Measurements from ENCODE around the gene SNAPC2.
"Not testable (repeated sequence)": the region's sequence is repeated elsewhere in the genome, so short reads cannot be mapped to it uniquely, and the experiment has no call there.

Gene SNAPC2

DNA sequence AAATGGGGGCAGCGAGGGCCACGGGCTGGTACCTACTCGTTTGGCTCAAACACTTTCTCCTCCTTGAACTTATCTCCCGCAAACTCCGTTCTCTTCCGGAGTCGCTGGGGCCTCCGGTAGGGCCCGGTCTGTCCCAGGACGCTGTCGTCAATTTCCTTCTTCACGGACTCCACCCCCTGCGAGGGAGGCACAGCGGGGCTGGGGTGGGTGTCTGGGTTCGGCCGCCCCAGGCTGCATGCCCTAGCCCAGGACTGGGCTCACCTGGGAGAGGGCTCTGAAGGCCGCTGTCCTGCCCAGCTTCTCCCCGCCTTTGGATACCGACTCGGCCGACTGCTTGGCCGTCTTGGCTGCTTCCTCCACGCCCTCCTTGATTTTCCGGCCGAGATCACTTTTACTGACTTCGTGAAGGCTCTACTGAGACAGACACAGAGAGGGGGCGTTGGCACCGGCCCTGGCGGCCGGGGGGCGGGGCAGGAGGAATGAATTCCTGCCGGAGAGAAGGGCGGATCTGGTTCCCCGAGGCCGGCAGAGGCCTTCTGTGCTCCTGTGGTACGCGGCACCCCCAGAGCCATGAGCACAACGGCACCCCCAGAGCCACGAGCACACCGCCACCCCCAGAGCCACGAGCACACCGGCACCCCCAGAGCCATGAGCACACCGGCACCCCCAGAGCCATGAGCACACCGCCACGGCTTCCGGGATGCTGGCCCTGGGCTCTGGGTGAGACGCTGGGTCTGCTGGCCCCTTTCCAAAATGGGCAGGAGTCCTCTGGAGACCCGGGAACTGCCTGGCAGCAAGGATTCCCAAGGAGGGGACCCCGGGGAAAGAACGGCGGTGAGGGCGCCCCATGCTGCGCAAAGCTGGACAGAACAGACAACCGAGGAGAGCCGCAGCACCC is 13.9 kb downstream of the SNAPC2 start:
- no peak for DNase-seq (ENCODE audit: low spot score)

DNA sequence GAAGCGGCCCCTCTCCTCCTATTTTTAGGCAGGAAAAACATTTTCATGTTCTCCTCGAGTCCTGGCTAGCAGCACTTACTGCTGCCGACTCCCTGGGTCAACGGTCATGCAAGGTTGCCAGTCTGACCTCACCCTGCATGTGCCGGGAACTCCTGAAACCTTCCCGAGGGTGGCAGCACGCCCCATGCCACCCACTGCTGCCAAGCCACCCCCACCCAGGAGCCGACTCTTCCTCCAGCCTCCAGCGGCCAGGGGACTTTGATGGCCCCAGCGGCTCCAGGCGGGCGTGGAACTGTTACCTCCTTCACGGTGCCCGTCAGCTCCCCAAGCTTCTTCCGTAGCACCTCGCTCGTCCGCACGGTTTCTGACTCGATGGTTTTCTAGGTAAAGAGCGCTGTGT is 14.6 kb downstream of the SNAPC2 start:
- no peak for DNase-seq (ENCODE audit: low spot score)

DNA sequence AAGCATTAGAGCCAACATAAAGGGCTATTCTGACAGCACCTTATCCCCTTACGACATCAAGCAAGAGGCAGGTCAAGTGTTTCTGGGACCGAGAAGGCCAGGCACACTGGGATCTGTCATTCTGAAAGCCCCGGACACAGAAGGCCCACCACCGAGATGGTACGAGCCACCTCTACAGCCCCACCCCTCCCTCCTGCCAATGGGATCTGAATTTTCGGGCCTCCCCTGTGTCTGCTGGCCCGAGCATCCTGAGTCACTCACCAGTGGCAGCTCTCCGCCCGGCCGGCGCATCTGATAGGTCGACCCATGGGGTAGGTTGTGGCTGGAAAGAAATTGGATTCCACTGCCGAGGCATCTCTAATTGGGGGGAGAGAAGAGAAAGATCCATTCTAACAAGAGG is 20.7 kb downstream of the SNAPC2 start:
- DNase-seq (ENCODE audit: low spot score) = no peak

DNA sequence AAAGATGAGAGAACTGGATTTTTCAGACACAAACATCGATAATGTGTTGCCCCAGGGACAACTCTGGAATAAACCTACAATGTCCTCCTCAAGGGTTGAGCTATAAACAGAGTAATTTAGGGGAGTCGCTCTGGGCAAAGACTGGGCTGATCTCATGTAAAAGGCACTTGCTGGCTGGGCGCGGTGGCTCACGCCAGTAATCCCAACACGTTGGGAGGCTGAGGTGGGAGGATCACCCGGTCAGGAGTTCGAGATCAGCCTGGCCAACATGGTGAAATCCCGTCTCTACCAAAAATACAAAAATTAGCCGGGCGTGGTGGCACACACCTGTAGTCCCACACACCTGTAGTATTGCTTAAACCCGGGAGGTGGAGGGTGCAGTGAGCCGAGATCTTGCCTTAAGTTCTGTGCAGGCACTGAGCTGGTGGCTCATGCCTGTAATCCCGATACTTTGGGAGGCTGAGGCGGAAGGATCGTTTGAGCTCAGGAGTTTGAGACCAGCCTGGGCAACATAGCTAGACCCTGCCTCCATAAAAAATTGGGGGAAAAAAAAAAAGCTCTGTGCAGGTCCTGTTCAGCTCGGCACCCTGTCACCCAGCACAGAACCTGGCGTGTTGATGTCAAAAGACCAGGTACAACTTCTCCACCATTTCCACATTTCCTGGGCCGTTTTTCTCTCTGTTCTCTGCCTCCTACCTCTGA is 21.9 kb downstream of the SNAPC2 start:
- no peak for DNase-seq (ENCODE audit: low spot score)

DNA sequence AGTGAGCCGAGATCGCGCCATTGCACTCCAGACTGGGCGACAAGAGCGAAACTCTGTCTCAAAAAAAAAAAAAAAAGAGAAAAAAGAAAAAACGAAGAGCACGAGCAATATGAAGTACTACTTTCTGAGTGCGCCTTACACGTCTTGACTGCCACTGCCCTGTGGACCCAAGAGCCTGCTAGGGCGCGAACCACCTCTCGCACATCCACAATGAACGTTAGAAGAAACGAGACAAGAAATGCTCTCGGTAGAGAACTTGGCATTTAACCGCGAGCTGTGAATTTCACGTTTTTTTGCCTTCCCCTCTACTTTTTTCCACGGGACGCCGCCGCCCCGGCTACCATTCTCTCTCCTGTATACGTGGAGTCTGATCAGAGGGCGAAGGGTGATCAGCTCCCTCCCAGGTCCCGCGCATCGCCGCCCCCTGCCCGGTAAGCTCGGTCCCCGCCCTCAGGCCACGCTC is 22.9 kb downstream of the SNAPC2 start:
- DNase-seq (ENCODE audit: low spot score) = no peak

DNA sequence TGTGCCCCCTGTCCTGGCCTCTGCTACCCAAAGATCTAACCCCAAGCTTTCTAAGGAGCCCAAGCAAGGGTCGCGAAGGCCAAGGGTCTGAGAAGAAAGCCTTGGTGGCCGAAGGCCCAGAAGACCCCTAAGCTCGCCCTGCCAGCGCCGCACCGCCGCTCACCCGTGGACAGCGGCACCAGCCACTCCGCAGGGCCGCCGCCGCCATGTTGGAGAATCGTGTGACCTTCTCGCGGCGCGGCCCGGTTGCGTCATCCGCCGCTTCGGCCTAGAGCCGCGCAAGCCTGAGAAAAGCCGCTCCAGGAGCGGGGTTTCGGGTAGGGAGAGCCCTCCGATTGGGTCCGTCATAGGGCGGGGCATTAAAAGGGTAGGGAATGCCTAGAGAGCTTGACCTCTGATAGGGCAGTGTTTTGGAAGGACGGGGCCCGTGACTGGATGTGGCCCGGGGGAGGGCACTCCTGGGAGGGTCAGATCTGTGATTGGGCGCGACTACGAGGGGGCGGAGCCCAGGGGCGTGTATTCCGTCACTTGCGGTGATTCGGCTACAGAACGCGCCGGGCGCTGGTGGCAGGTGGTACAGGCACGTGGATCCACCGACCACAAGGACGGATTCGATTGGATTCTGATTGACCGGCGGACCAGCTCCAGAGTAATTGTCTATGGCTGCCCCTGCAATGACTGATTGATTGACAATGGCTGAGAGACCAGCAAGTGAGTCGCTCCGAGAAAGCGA is 23.5 kb downstream of the SNAPC2 start, which contains the start of gene TIMM44:
TSS of gene TIMM44 (minus strand) at position 223 of the 733 bp plus-strand sequence. CDS start at position 208, 15 bp downstream.
- peak; percentile 99 for DNase-seq (ENCODE audit: low spot score)

DNA sequence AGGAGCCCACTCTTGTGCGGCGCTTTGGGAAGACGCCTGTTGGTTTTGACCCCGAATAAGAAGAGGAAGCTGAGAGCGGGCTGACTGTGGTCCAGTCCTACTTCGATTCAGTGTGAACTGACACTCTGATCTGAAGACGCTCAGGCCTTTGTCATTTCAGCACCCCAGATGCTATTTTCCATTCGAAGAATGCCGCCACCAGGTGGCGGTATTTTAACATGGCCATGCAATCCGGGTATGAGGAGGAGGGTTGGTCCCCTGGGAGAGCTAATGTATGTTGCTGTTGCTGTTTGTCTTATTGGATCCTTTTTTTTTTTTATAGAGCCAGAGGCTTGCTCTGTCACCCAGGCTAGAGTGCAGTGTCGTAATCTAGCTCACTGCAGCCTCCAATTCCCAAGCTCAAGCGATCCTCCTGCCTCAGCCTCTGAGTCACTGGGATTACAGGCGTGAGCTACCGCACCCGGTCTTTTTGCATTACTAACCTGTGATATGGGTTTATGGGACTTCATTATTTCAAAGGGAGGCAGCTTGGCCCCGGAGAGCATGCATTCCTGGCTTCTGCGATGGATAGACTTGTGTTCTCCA is 24.1 kb downstream of the SNAPC2 start:
- peak; percentile 88 for DNase-seq (ENCODE audit: low spot score)

DNA sequence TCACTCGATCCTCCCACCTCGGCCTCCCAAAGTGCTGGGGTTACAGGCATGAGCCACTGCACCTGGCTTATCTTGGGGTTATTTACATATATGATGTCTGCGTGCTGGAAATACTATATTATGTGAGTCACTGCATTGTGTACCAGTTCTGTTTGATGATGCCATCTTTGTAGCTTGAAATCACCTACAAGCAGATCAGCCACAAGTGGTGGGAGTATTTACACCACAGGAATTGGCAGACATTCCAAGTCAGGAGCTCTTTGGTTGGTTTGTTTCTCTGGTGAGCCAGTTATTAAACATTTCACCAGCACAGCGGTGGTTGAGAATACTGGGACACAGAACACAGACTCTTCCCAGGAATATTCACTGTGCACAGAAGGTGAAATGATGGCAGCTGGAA is 27.8 kb downstream of the SNAPC2 start:
- DNase-seq (ENCODE audit: low spot score) = no peak

DNA sequence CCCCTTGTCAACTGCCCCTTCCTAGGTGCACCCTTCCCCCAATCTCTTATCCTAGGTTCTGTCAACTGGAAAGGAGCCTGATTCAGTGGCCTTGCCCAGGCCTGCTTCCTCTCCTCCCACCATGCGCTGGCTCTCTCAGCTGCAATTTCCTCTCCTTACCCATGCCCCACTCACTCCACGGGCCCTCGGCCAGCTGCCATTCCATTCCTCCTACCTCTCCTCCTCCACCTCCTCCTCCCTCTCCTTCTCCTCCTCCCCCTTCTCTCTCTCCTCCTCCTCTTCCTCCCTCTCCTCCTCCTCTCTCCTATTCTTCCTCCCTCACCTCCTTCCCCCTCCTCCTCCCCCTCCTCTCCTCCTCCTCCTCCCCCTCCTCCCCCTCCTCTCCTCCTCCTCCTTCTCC is 32.9 kb downstream of the SNAPC2 start:
- DNase-seq (ENCODE audit: low spot score) = no peak

DNA sequence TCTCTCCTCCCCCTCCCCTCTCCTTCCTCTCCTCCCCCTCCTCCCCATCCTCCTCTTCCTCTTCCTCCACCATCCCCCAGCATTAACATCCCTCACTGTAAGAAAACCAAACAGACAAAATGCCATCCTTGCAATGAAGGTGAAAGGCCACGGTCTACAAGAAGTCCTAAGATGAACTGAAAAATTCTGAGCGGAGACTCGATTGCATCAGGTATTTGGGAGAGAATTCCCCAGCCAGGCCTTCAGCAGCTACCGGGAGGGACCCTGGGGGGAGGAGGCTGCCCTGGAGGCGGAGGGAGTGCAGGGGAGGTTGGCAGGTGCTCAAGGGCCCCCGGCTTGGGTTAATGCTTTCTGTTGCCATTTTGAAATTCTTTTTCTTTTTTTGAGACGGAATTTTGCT is 33.4 kb downstream of the SNAPC2 start:
- DNase-seq (ENCODE audit: low spot score) = no peak

DNA sequence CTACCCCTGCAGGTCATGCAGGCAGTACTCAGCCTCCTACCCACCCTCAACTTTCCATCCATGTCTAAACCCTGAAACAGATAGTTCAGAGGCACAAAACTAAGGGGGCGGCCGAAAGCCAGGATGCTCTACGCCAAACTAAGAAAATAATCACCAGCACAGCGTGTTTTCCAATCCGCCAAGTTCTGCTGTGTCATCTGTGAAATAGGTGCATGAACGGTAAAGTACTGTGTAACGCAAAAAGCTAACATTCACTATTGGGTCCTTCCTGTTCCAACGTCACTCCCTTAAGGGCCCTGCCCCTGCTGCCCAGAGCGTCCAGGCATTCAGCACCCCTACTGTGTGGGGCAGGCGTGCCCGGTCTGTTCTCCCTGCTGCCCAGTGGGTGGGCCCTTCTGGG is 35.6 kb downstream of the SNAPC2 start:
- DNase-seq (ENCODE audit: low spot score) = no peak

DNA sequence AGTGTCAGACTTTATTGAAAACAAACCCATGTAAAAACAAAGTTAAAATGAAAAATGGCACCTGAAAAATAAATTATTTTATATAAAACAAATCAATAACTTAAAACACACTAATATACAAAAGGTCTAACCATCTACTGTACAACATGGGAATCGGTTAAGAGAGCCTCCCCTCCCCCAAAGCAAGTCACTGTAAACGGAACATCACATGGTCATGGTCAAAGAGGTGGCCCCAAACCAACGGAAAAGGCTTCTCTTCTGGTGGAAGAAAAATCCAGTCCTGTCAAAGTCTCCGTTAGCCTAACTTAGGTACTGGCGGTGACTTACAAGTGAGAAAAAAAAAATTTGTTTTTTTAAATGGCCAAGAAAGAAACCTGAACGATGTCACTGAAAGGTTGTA is 39.1 kb downstream of the SNAPC2 start:
- no peak for DNase-seq (ENCODE audit: low spot score)

DNA sequence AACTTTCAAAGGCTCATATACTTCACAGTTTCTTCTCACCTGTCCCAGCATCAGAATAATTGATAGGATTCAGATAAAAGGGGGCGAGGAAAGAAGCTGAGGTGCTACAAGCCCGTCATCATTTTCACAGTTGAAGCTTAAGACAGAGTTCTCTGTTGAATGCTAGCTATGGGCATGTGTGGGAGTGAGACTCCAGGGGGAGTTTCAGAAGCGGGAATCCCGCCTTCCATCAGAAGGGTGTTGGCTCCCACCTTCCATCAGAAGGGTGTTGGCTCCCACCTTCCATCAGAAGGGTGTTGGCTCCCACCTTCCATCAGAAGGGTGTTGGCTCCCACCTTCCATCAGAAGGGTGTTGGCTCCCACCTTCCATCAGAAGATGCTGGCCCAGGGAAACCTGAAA is 40.9 kb downstream of the SNAPC2 start:
- DNase-seq (ENCODE audit: low spot score) = not testable (repeated sequence)

DNA sequence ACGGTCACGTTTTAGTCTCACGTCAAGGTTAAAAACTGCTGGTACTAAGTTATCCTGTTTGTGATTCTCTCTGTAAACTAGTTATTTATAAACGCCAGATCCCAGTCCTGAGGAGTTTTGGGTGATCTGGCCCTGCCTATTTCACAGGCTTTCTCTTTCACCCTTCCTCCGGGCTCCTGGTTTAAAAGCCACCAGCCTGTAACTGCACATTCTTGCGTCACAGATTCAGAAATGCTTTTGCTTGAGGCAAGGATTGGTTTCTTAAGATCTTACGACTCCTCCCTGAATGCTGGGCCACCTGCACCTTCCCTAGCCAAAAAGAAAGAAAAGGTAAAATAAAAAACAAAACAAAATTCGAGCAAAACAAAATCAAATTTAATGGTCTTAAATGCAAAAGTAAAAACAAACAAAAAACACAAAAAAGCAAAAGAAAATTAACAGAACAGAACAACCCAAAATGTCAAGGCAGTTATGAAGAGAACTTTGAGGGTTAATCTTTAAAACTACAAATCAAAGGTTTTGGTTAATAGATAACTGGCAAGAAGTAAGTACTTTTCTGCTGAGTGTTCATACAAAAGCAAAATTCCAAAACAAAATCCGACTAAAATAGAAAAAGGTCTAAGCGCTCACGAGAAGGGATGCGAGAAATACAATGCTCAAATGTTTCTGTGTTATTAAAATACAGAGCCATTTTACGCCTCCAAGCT is 41.9 kb downstream of the SNAPC2 start:
- DNase-seq (ENCODE audit: low spot score) = no peak

DNA sequence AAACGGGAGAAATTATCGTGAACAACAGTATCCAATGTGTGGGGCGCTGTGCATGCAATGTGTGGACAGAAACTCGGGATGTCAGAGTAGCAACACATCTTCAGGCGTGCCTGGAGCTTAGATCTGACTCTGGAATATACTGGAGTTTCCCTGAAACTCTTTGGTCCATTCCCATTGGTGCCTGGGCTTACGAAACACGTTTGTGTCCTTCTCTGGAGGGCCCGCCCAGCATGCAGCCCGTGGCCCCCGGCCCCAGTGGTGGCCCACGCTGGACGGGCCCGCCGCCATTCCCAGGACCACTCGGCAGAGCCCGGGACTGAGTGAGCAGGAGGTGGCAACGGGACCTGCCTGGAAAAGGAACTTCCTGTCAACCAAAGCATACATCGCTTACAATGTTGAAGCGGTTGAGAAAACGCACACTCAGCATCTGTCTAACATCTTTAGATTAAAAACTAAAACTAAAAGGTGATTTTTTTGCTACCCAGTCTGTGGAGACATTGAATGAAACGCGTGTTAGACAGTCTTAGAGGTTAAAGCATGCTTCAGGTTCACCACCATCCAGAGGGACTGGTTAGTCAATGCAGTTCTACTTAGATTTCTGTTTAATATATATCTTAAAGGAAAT is 42.6 kb downstream of the SNAPC2 start:
- no peak for DNase-seq (ENCODE audit: low spot score)

DNA sequence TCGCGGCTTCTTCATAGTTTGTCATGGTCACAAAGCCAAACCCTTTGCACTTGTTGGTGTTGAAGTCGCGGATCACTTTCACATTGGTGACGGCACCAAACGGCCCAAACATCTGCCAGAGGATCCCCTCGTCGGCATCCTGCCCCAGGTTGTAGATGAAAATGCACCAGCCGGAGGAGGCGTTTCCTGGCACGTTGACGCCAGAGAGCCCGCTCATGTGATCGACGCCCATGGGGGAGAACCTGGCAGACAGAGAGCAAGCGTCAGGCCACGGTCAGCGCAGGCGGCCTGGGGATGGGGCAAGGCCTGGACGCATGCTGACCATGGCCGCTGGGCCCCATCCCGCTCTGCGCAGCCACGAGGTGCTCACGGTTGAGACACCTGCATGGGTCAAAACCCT is 43.4 kb downstream of the SNAPC2 start:
- no peak for DNase-seq (ENCODE audit: low spot score)

DNA sequence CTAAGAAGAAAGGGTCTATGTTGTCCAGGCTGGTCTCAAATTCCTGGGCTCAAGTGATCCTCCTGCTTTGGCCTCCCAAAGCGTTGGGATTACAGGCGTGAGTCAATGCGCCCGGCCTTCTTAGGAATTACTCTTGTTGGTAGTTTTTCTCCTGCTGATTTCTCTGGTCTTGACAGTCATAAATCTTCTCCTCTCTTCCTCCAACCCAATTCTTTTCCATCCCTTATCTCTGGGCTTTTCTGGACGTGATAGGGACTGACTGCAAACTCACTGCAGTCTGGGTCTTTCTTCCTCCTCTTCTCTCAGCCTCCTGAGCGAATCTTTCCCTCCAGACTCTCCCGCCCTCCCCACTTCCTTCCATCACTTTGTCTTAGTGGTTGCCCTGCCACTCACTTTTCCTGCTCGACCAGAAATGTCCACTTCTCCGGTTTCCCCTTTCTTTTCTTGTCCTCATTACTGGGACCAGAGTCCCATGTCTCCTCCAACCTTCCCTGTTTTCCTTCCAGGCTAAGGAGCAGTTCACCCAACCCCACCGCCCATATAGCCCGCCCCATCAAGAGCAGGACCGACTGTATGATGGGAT is 45.2 kb downstream of the SNAPC2 start:
- DNase-seq (ENCODE audit: low spot score) = no peak

DNA sequence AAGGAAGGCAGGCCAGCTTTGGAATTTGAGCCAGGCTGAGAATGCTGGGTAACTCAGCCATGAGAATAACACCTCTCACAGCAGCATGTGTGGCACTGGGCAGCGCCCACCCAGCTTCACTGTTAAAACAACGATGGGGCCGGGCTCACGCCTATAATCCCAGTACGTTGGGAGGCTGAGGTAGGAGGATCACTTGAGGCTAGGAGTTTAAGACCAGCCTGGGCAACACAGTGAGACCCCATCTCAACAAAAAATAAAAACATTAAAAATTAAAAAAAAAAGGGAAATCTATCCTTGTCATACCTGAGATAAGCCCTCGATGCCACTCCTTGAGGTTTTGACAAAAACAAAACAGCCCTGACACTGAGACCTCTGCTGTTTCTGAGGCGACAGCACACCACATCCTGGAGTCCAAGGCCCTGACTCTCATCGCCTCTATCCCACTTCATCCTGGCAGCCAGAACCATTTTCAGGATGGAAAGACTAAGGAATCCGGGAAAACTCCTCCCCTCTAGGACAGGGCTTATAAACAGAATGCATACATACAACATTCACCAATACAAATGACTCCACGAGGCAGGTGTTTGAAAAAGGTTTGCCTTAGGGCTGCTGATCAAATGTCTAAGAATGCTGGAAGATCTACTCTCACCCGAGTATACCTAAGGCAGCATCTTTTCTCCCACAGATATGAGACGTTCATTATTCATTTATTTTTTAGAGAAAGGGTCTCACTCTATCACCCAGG is 46.0 kb downstream of the SNAPC2 start:
- DNase-seq (ENCODE audit: low spot score) = no peak

DNA sequence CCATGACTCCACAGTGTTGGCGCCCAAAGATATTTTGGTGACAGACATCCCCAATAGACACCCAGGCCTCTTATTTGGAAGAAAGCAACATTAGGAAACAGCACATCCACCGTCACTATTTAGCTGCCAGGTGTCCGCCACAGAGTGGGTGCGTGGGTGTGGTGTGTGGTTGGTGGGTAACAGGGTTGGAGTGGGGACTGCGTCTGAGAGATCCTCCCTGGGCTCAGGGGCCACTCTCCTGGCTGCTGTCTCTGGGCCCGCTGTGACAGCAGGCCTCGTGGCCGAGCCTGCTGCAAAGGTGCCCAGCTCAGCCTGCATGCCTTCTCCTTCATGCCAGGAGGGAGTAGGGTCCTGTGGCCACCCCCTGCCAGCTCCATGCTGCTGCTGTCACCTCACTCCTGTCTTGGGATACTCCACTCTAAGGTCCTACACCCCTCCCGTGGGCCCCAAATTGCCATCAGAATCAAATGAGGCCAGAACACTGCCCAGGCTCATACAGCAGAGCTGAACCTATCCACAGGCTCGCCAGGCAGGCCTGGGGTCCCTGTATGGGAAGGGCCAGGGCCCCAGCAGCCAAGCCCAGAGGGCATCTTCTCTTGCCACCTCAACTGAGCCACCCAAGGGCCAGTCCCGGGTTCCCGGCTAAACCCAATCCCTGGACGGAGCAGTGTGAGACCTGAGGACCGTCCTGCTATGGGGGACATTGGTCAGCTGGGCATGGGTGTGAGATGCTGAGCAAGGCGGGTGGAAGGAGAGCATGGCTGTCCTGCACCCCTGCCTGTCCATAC is 48.1 kb downstream of the SNAPC2 start:
- DNase-seq (ENCODE audit: low spot score) = no peak

Measured in CD4-positive, alpha-beta T cell treated with Interleukin-2 at 100 ng/mL for 4 hours (primary cell).